Measurements from ENCODE around the gene C17orf50.

C17orf50 gene

GRCh38 chr17:35790841-35791240 lies 30.2 kb downstream of the C17orf50 start:
- peaks cover 2% of the 10 kb centered on the region; the same call in 1 of the 2 replicates for H3K4me1 ChIP-seq (ENCODE audit: insufficient read depth, low read length)

GRCh38 chr17:35791681-35792350 lies 31.1 kb downstream of the C17orf50 start:
- Histone ChIP-seq H3K27me3 (ENCODE audit: insufficient read depth, low read length) (peaks cover 64% of the 10 kb centered on the region), H3K9ac (ENCODE audit: low read depth, low read length) (no peak overlapping the region), H3K4me1 (ENCODE audit: insufficient read depth, low read length) (peaks cover 2% of the 10 kb centered on the region; the same call in 1 of the 2 replicates), H3K9me3 (ENCODE audit: insufficient read depth, low read depth, low read length) (no peaks in the 10 kb centered on the region), H3K4me3 (ENCODE audit: low read length) (no peak overlapping the region), H3K27ac (ENCODE audit: low read depth, low read length) (no peak overlapping the region), H3K36me3 (ENCODE audit: insufficient read depth, low read length) (no peaks in the 10 kb centered on the region)
- WGBS = 53% methylated on average over 9 of the region's 9 CpGs

More at GRCh38 chr17:35790841-35791240, 30.2 kb downstream of the C17orf50 start:
- Histone ChIP-seq H3K27ac (ENCODE audit: low read depth, low read length) (no peak overlapping the region), H3K9me3 (ENCODE audit: insufficient read depth, low read depth, low read length) (no peaks in the 10 kb centered on the region), H3K4me3 (ENCODE audit: low read length) (no peak overlapping the region), H3K27me3 (ENCODE audit: insufficient read depth, low read length) (peaks cover 54% of the 10 kb centered on the region), H3K36me3 (ENCODE audit: insufficient read depth, low read length) (no peaks in the 10 kb centered on the region), H3K9ac (ENCODE audit: low read depth, low read length) (no peak overlapping the region)
- WGBS = 89% methylated on average over 3 of the region's 3 CpGs

GRCh38 chr17:35793257-35793656 lies 32.6 kb downstream of the C17orf50 start:
- peaks cover 2% of the 10 kb centered on the region; the same call in 1 of the 2 replicates for H3K4me1 ChIP-seq (ENCODE audit: insufficient read depth, low read length)
- H3K4me3 ChIP-seq (ENCODE audit: low read length) = no peak overlapping the region
- WGBS = 63% methylated on average over 3 of the region's 3 CpGs
- H3K9ac ChIP-seq (ENCODE audit: low read depth, low read length) = no peak overlapping the region
- H3K27ac ChIP-seq (ENCODE audit: low read depth, low read length) = no peak overlapping the region
- H3K27me3 ChIP-seq (ENCODE audit: insufficient read depth, low read length) = peaks cover 76% of the 10 kb centered on the region
- H3K36me3 ChIP-seq (ENCODE audit: insufficient read depth, low read length) = no peaks in the 10 kb centered on the region
- H3K9me3 ChIP-seq (ENCODE audit: insufficient read depth, low read depth, low read length) = no peaks in the 10 kb centered on the region

GRCh38 chr17:35795007-35795870 lies 34.6 kb downstream of the C17orf50 start, which contains the start of gene MMP28:
Gene MMP28 (minus strand): TSS chr17:35795641. CDS start chr17:35795377, 264 bp downstream.
- WGBS = 2% methylated on average over 89 of the region's 89 CpGs
- Histone ChIP-seq H3K9ac (ENCODE audit: low read depth, low read length) (no peak within 1 kb of the TSS), H3K27me3 (ENCODE audit: insufficient read depth, low read length) (peaks cover 82% of the 10 kb centered on the region), H3K4me1 (ENCODE audit: insufficient read depth, low read length) (peaks cover 2% of the 10 kb centered on the region; the same call in 1 of the 2 replicates), H3K27ac (ENCODE audit: low read depth, low read length) (no peak within 1 kb of the TSS), H3K9me3 (ENCODE audit: insufficient read depth, low read depth, low read length) (no peaks in the 10 kb centered on the region), H3K36me3 (ENCODE audit: insufficient read depth, low read length) (no peaks in the 10 kb centered on the region), H3K4me3 (ENCODE audit: low read length) (peak within 1 kb of the TSS; percentile 60)

GRCh38 chr17:35795871-35796265 lies 35.2 kb downstream of the C17orf50 start:
- Histone ChIP-seq H3K4me1 (ENCODE audit: insufficient read depth, low read length) (peaks cover 2% of the 10 kb centered on the region; the same call in 1 of the 2 replicates), H3K36me3 (ENCODE audit: insufficient read depth, low read length) (no peaks in the 10 kb centered on the region), H3K9me3 (ENCODE audit: insufficient read depth, low read depth, low read length) (no peaks in the 10 kb centered on the region), H3K27me3 (ENCODE audit: insufficient read depth, low read length) (peaks cover 82% of the 10 kb centered on the region), H3K4me3 (ENCODE audit: low read length) (peak overlapping the region; percentile 60), H3K27ac (ENCODE audit: low read depth, low read length) (no peak overlapping the region), H3K9ac (ENCODE audit: low read depth, low read length) (no peak overlapping the region)
- 45% methylated on average over 8 of the region's 8 CpGs for WGBS

- no peaks in the 10 kb centered on the region; the same call in 1 of the 2 replicates for H3K4me1 ChIP-seq (ENCODE audit: insufficient read depth, low read length)
- H3K4me3 ChIP-seq (ENCODE audit: low read length) = no peak overlapping the region
- H3K27me3 ChIP-seq (ENCODE audit: insufficient read depth, low read length) = peaks cover 71% of the 10 kb centered on the region
- no peak overlapping the region for H3K9ac ChIP-seq (ENCODE audit: low read depth, low read length)
- no peaks in the 10 kb centered on the region for H3K9me3 ChIP-seq (ENCODE audit: insufficient read depth, low read depth, low read length)
- H3K27ac ChIP-seq (ENCODE audit: low read depth, low read length) = no peak overlapping the region
- 73% methylated on average over 1 of the region's 1 CpG for WGBS
- H3K36me3 ChIP-seq (ENCODE audit: insufficient read depth, low read length) = no peaks in the 10 kb centered on the region
These were observed 36.3 kb downstream of the C17orf50 start for GRCh38 chr17:35796942-35797341.

- H3K4me1 ChIP-seq (ENCODE audit: insufficient read depth, low read length) = no peaks in the 10 kb centered on the region; the same call in 1 of the 2 replicates
- H3K36me3 ChIP-seq (ENCODE audit: insufficient read depth, low read length) = no peaks in the 10 kb centered on the region
- no peak overlapping the region for H3K27ac ChIP-seq (ENCODE audit: low read depth, low read length)
- H3K9ac ChIP-seq (ENCODE audit: low read depth, low read length) = no peak overlapping the region
- H3K4me3 ChIP-seq (ENCODE audit: low read length) = no peak overlapping the region
- peaks cover 67% of the 10 kb centered on the region for H3K27me3 ChIP-seq (ENCODE audit: insufficient read depth, low read length)
- 50% methylated on average over 4 of the region's 4 CpGs for WGBS
- no peaks in the 10 kb centered on the region for H3K9me3 ChIP-seq (ENCODE audit: insufficient read depth, low read depth, low read length)
These were observed 36.7 kb downstream of the C17orf50 start for GRCh38 chr17:35797370-35797769.

GRCh38 chr17:35797918-35798317 lies 37.2 kb downstream of the C17orf50 start:
- WGBS = 81% methylated on average over 5 of the region's 5 CpGs
- no peak overlapping the region for H3K27ac ChIP-seq (ENCODE audit: low read depth, low read length)
- H3K9me3 ChIP-seq (ENCODE audit: insufficient read depth, low read depth, low read length) = no peaks in the 10 kb centered on the region
- H3K4me3 ChIP-seq (ENCODE audit: low read length) = no peak overlapping the region
- no peaks in the 10 kb centered on the region for H3K36me3 ChIP-seq (ENCODE audit: insufficient read depth, low read length)
- no peaks in the 10 kb centered on the region; the same call in 1 of the 2 replicates for H3K4me1 ChIP-seq (ENCODE audit: insufficient read depth, low read length)
- H3K27me3 ChIP-seq (ENCODE audit: insufficient read depth, low read length) = peaks cover 61% of the 10 kb centered on the region
- H3K9ac ChIP-seq (ENCODE audit: low read depth, low read length) = no peak overlapping the region

GRCh38 chr17:35799942-35800341 lies 39.3 kb downstream of the C17orf50 start:
- peaks cover 41% of the 10 kb centered on the region for H3K27me3 ChIP-seq (ENCODE audit: insufficient read depth, low read length)
- no peak overlapping the region for H3K9ac ChIP-seq (ENCODE audit: low read depth, low read length)
- no peak overlapping the region for H3K4me3 ChIP-seq (ENCODE audit: low read length)
- no peaks in the 10 kb centered on the region for H3K4me1 ChIP-seq (ENCODE audit: insufficient read depth, low read length)
- H3K36me3 ChIP-seq (ENCODE audit: insufficient read depth, low read length) = no peaks in the 10 kb centered on the region
- H3K9me3 ChIP-seq (ENCODE audit: insufficient read depth, low read depth, low read length) = no peaks in the 10 kb centered on the region
- H3K27ac ChIP-seq (ENCODE audit: low read depth, low read length) = no peak overlapping the region

- H3K36me3 ChIP-seq (ENCODE audit: insufficient read depth, low read length) = no peaks in the 10 kb centered on the region
- H3K9ac ChIP-seq (ENCODE audit: low read depth, low read length) = no peak overlapping the region
- peaks cover 23% of the 10 kb centered on the region for H3K27me3 ChIP-seq (ENCODE audit: insufficient read depth, low read length)
- no peak overlapping the region for H3K27ac ChIP-seq (ENCODE audit: low read depth, low read length)
- no peaks in the 10 kb centered on the region for H3K4me1 ChIP-seq (ENCODE audit: insufficient read depth, low read length)
- 82% methylated on average over 9 of the region's 9 CpGs for WGBS
- no peaks in the 10 kb centered on the region for H3K9me3 ChIP-seq (ENCODE audit: insufficient read depth, low read depth, low read length)
- no peak overlapping the region for H3K4me3 ChIP-seq (ENCODE audit: low read length)
These were observed 41.0 kb downstream of the C17orf50 start for GRCh38 chr17:35801583-35802224.
